Transverse colon (tissue), 4 donors: ENCODE data around the gene LRRC30.

Experiments
- EP300 ChIP-seq: sonication (generic); formaldehyde crosslinking; IDR thresholded peaks from one replicate; pipeline ENCODE4 v1.6.1; 2017; ENCODE audit warnings: antibody characterized with exemption, low read depth
- POLR2A ChIP-seq: fragments of 450-650 bp; IDR thresholded peaks from one replicate; pipeline ENCODE4 v1.6.1; 2016; ENCODE audit warnings: antibody characterized with exemption, mild to moderate bottlenecking, moderate library complexity
- POLR2AphosphoS5 ChIP-seq, 3 donors: sonication (generic); formaldehyde crosslinking; IDR thresholded peaks; one replicate each; pipeline ENCODE4 v1.6.1; 2016; ENCODE audit warnings: antibody characterized with exemption in 3 of 3
- TF ChIP-seq, protein P1 (sequence below), 5 experiments: fragments of 200-600 bp in 3 of 5; fragments of 450-650 bp in 2 of 5; sonication (generic) in 3 of 5; IDR thresholded peaks; 1 replicate in 2 of 5; 2 replicates in 3 of 5; pipeline ENCODE4 v1.5.1; 2016 to 2017; ENCODE audit warnings: antibody characterized with exemption in 5 of 5, inconsistent platforms in 3 of 5, mild to moderate bottlenecking in 2 of 5, moderate library complexity in 1 of 5

DNA sequence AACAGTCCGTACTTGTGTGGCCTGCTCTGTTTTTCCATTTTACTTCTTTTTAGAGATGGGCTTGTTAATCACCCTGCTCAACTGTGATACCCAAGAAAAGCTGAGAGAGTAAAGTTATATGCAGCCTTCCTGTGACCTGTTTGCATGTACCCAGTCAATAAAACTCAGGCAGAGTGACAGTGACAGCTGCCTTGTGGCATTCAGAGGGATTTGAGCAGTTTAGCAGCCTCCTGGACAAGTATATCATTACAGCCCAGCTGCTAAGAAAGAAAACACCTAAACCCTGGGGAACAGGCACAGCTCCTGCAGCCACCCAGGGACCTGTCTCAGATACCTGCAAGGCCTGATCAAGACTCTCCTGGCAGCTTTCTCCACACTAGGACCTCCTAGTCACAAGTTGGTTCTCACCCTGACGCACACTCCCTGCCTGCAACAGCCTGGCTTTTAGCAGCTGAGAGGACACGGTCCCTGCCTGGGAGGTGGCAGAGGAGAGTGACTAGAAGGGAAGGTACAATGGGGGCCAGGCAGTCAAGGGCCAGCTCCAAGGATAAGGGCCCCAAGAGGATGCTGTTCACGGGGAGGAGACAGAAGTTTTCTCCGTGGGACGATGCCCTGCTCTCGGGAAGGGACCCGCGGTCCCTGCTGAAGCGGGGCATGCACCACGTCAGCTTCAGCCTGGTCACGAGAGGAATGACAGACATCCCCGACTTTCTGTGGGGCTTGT lies at the start of gene LRRC30:
- TF ChIP-seq, protein P1, sequence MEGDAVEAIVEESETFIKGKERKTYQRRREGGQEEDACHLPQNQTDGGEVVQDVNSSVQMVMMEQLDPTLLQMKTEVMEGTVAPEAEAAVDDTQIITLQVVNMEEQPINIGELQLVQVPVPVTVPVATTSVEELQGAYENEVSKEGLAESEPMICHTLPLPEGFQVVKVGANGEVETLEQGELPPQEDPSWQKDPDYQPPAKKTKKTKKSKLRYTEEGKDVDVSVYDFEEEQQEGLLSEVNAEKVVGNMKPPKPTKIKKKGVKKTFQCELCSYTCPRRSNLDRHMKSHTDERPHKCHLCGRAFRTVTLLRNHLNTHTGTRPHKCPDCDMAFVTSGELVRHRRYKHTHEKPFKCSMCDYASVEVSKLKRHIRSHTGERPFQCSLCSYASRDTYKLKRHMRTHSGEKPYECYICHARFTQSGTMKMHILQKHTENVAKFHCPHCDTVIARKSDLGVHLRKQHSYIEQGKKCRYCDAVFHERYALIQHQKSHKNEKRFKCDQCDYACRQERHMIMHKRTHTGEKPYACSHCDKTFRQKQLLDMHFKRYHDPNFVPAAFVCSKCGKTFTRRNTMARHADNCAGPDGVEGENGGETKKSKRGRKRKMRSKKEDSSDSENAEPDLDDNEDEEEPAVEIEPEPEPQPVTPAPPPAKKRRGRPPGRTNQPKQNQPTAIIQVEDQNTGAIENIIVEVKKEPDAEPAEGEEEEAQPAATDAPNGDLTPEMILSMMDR (IDR thresholded peaks at IDR 0.05) = no peak
- TF ChIP-seq POLR2A = no peak
- TF ChIP-seq POLR2AphosphoS5 (IDR thresholded peaks at IDR 0.05) = no peak
- no peak for TF ChIP-seq EP300
